Thoracic aorta (tissue), 2 donors: ENCODE measurements around the gene FMN2. TPM values are rescaled to one million over a fixed set of nuclear protein-coding genes. Genes with fewer than 3 reads are reported as not detected.

ENCODE experiments used
- ATAC-seq: fragments of 150-250 bp; one replicate; pipeline ENCODE4 v1.8.0; 2017; ENCODE audit warnings: low read depth; ENCODE audit not compliant: insufficient number of reproducible peaks, low FRiP score
- DNase-seq: peaks from one replicate; pipeline ENCODE4 v3.0.0-alpha.2; 2020; ENCODE audit warnings: low spot score
- H3K27ac ChIP-seq, 2 donors: fragments of 200-600 bp; sonication (generic); 1 replicate in 1 of 2; 2 replicates in 1 of 2; pipeline ENCODE4 v1.5.1; 2016; ENCODE audit warnings: mild to moderate bottlenecking in 2 of 2, moderate library complexity in 2 of 2
- H3K27me3 ChIP-seq: fragments of 200-600 bp; sonication (generic); replicated peaks from 2 replicates; pipeline ENCODE4 v1.6.0; 2016; ENCODE audit warnings: mild to moderate bottlenecking; ENCODE audit not compliant: insufficient read depth
- H3K36me3 ChIP-seq: fragments of 200-600 bp; sonication (generic); one replicate; pipeline ENCODE4 v1.5.1; 2016
- H3K4me1 ChIP-seq, 2 donors: fragments of 200-600 bp; sonication (generic); 1 replicate in 1 of 2; 2 replicates in 1 of 2; pipeline versions ENCODE4 v1.5.1 to v1.6.0; 2016; ENCODE audit warnings: low read depth in 2 of 2, mild to moderate bottlenecking in 1 of 2; ENCODE audit not compliant: control insufficient read depth in 1 of 2
- H3K4me3 ChIP-seq: fragments of 200-600 bp; sonication (generic); 2 replicates; pipeline ENCODE4 v1.5.1; 2016; ENCODE audit warnings: mild to moderate bottlenecking
- H3K9me3 ChIP-seq: fragments of 200-600 bp; sonication (generic); 2 replicates; pipeline ENCODE4 v1.5.1; 2016
- total RNA-seq, 2 donors: library from RNA; depleted of rRNA; stranded (reverse); fragments of >200 nt; gene quantifications; one replicate each; pipeline versions ENCODE4 v1.1.0 to v1.2.3, GENCODE V29; 2016
- TF ChIP-seq, protein P1 (sequence below): fragments of 200-600 bp; sonication (generic); IDR thresholded peaks from one replicate; pipeline ENCODE4 v1.5.1; 2019; ENCODE audit warnings: antibody characterized with exemption

The FMN2 gene
- total RNA-seq, 2 donors from 2014 or later, result 0.14 to 0.71 TPM

DNA sequence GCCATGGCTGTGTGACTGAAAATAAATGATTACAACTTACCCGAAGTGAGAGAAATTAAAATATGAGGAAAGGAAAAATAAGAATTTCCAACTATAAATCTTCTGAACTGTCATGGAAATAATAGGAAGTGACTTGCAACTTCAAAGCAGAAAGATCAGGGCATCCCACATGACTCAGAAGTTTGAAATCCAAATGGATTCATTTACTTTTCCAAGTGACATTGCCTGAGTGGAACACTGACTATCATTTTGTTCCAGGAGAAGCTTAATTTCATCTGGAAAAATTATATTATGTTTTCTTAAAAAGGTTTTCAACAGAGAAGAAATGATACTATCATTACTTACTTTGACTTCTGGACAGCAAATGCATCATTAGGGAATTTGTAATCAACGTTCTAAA, 409.4 kb downstream of the FMN2 start:
- Histone ChIP-seq H3K36me3 (no peaks in the 10 kb centered on the region), H3K27me3 (no peaks in the 10 kb centered on the region), H3K27ac (no peak overlapping the region), H3K4me3 (no peak overlapping the region), H3K4me1 (no peaks in the 10 kb centered on the region), H3K9me3 (no peaks in the 10 kb centered on the region)
- TF ChIP-seq, protein P1, sequence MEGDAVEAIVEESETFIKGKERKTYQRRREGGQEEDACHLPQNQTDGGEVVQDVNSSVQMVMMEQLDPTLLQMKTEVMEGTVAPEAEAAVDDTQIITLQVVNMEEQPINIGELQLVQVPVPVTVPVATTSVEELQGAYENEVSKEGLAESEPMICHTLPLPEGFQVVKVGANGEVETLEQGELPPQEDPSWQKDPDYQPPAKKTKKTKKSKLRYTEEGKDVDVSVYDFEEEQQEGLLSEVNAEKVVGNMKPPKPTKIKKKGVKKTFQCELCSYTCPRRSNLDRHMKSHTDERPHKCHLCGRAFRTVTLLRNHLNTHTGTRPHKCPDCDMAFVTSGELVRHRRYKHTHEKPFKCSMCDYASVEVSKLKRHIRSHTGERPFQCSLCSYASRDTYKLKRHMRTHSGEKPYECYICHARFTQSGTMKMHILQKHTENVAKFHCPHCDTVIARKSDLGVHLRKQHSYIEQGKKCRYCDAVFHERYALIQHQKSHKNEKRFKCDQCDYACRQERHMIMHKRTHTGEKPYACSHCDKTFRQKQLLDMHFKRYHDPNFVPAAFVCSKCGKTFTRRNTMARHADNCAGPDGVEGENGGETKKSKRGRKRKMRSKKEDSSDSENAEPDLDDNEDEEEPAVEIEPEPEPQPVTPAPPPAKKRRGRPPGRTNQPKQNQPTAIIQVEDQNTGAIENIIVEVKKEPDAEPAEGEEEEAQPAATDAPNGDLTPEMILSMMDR, result no peak
- no peak for DNase-seq
- no peak for ATAC-seq

DNA sequence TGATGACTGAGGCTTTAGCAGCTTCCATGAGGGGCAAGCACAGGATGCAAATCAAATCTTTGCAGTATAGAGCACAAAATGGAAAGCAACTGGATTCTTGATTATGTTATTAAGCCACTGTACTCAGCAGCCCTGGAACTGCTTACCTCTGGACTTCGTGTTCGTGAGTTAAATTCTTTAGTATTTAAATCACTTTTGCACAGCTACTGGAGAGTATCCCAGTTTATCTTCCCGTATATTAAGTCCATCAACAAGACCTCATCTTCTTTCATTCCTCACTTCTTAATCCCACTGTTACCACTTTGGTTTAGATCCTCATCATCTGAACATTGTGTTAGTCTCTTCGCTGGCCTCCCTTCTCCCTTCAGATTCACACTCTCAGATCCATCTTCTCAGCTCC, 411.4 kb downstream of the FMN2 start:
- no peaks in the 10 kb centered on the region for H3K9me3 ChIP-seq
- H3K4me3 ChIP-seq, result no peak overlapping the region
- no peaks in the 10 kb centered on the region for H3K4me1 ChIP-seq
- no peaks in the 10 kb centered on the region for H3K36me3 ChIP-seq
- no peaks in the 10 kb centered on the region for H3K27me3 ChIP-seq
- H3K27ac ChIP-seq, result no peak overlapping the region
- no peak for DNase-seq
- TF ChIP-seq, protein P1, result no peak
- ATAC-seq, result no peak

DNA sequence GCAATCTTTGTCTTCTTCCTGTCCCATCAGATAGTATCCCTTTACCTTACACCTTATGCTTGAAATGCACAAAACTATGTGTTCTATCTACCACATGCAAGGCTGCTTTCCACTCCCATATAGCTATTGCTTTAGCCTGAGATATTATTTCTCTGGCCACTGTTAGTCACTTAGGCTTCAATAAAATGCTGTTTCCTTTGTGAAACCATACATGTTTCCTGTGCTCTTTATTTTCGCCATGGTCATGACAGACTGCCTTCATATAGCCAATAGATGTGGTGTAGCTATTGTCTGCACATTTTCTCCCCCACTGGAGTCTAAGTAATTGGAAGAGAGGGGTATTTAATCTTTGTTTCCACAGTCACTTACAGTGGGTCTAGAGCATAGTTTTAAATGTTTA, 411.9 kb downstream of the FMN2 start:
- no peak overlapping the region for H3K27ac ChIP-seq
- H3K4me3 ChIP-seq, result no peak overlapping the region
- H3K27me3 ChIP-seq, result no peaks in the 10 kb centered on the region
- no peaks in the 10 kb centered on the region for H3K4me1 ChIP-seq
- H3K36me3 ChIP-seq, result no peaks in the 10 kb centered on the region
- ATAC-seq, result no peak
- TF ChIP-seq, protein P1, result no peak
- DNase-seq, result no peak
- H3K9me3 ChIP-seq, result no peaks in the 10 kb centered on the region

DNA sequence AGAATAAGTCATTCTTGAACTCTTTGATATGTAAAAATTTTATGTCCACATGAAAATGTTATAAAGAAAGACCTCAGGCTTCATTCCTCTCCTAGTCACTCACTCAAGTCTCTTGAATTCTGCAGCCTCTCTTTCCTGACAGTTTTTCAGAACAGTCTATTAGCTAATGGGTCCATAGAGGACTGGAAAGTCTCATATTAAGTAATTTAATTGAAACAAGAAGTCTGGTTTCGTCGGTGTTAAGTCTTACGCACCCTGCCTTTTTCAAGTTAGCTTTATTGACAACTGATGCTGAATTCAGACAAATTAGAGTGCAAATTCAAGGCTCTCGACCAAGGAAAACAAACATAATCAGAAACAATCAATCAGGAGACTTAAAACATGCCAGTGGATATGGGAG, 414.5 kb downstream of the FMN2 start:
- no peaks in the 10 kb centered on the region for H3K36me3 ChIP-seq
- H3K4me3 ChIP-seq, result no peak overlapping the region
- DNase-seq (no peak), ATAC-seq (no peak)
- no peaks in the 10 kb centered on the region for H3K4me1 ChIP-seq
- no peaks in the 10 kb centered on the region for H3K27me3 ChIP-seq
- TF ChIP-seq, protein P1, result no peak
- H3K9me3 ChIP-seq, result no peaks in the 10 kb centered on the region
- no peak overlapping the region for H3K27ac ChIP-seq

DNA sequence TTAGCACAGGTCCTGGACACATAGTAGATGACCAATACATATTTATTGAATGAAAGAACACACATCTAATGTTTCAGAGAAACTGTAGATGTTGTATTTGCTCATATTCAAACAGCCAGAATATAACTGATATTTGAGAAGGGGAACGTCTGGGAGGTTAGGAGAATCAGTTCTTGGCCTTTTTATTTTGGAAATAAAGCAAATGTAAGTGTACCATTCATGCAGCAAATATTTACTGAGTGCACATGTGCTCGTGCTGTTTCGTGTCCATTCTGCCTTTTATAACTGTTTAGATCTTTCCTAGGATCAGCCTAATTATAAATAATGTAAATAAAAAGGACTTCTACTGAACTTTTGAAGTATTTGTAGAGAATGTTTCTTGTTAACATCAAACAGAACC, 416.5 kb downstream of the FMN2 start:
- H3K4me1 ChIP-seq, result no peaks in the 10 kb centered on the region
- H3K9me3 ChIP-seq, result no peaks in the 10 kb centered on the region
- no peak for DNase-seq
- no peak for ATAC-seq
- no peak overlapping the region for H3K27ac ChIP-seq
- H3K36me3 ChIP-seq, result no peaks in the 10 kb centered on the region
- H3K27me3 ChIP-seq, result no peaks in the 10 kb centered on the region
- H3K4me3 ChIP-seq, result no peak overlapping the region
- TF ChIP-seq, protein P1, result no peak
